Measurements from ENCODE around the gene NADSYN1.
"Not testable (repeated sequence)": the region's sequence is repeated elsewhere in the genome, so short reads cannot be mapped to it uniquely, and the experiment has no call there.

Gene NADSYN1

GRCh38 chr11:71453037-71453917 lies at the start of gene NADSYN1:
NADSYN1 (plus strand) TSS chr11:71453203; CDS start chr11:71453297, 94 bp downstream.
- DNase-seq: peak; percentile 93

GRCh38 chr11:71404209-71404608 lies 48.8 kb upstream of the NADSYN1 start:
- no peak for DNase-seq

GRCh38 chr11:71406681-71407080 lies 46.3 kb upstream of the NADSYN1 start:
- DNase-seq: no peak

- no peak for DNase-seq
These were observed 45.6 kb upstream of the NADSYN1 start for GRCh38 chr11:71407356-71407755.

GRCh38 chr11:71408826-71409225 lies 44.2 kb upstream of the NADSYN1 start:
- DNase-seq: no peak

GRCh38 chr11:71410363-71410966 lies 42.5 kb upstream of the NADSYN1 start:
- DNase-seq: no peak

GRCh38 chr11:71414645-71415044 lies 38.4 kb upstream of the NADSYN1 start:
- no peak for DNase-seq

- DNase-seq: no peak
These were observed 34.4 kb upstream of the NADSYN1 start for GRCh38 chr11:71418643-71419042.

GRCh38 chr11:71420455-71421241 lies 32.4 kb upstream of the NADSYN1 start:
- peak; percentile 17 for DNase-seq

GRCh38 chr11:71421392-71421950 lies 31.5 kb upstream of the NADSYN1 start:
- DNase-seq: no peak

- not testable (repeated sequence) for DNase-seq
These were observed 30.7 kb upstream of the NADSYN1 start for GRCh38 chr11:71422318-71422717.

GRCh38 chr11:71423181-71423790 lies 29.7 kb upstream of the NADSYN1 start:
- no peak for DNase-seq

GRCh38 chr11:71425409-71425808 lies 27.6 kb upstream of the NADSYN1 start:
- DNase-seq: no peak

- DNase-seq: no peak
These were observed 27.1 kb upstream of the NADSYN1 start for GRCh38 chr11:71425860-71426259.

- DNase-seq: no peak
These were observed 26.6 kb upstream of the NADSYN1 start for GRCh38 chr11:71426413-71426812.

GRCh38 chr11:71428861-71429435 lies 24.1 kb upstream of the NADSYN1 start:
- no peak for DNase-seq

- no peak for DNase-seq
These were observed 23.3 kb upstream of the NADSYN1 start for GRCh38 chr11:71429701-71430100.

GRCh38 chr11:71430166-71430565 lies 22.8 kb upstream of the NADSYN1 start:
- DNase-seq: no peak

- DNase-seq: no peak
These were observed 21.7 kb upstream of the NADSYN1 start for GRCh38 chr11:71431271-71431670.

GRCh38 chr11:71432761-71433647 lies 20.0 kb upstream of the NADSYN1 start:
- DNase-seq: no peak
